CD4-positive, alpha-beta T cell treated with Interleukin-21 for 1 hour (primary cell): Measurements from ENCODE around the gene PRMT1.
"Not testable (repeated sequence)": the region's sequence is repeated elsewhere in the genome, so short reads cannot be mapped to it uniquely, and the experiment has no call there.

Experiments used
- DNase-seq: peaks from one replicate; pipeline ENCODE4 v3.0.0-alpha.2; 2020

The PRMT1 gene

DNA sequence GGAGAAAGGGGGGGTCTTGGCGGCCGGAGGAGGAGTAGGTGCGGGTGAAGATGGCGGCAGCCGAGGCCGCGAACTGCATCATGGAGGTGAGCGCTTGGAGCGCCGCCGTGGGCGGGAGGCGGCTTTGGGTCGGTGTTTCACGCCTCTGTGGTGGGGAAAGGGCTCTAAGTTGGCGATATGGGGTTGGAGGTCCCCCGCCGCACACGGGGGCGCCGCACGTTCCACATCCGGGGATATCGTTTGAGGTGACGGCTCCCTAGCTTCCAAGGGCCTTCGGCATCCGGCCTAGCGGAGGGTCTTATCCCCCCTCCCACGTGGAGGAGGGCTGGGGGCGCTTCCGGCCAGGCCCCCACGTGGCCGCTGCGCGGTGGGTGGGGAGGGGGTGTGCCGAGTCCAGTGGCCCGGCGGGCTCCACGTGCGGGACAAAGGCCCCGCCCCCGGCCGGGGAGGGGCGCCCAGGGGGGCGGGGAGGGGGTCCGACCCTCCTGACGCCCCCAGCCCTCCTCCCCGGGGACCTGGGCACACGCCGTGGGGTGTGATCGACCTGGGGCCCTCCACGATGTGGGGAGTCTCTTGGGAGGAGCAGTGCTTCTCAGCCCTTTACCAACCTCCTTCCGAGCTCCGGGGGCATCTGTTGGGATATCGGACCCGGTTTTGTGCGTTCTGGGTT, at the start of gene PRMT1:
Gene PRMT1, plus strand, starts transcription at position 41 of the 670 bp plus-strand sequence. Its CDS starts 10 bp downstream, at position 51.
- peak; percentile 53 for DNase-seq

- DNase-seq: no peak
These were observed 47.4 kb upstream of the PRMT1 start for GRCh38 chr19:49629659-49630058.

DNA sequence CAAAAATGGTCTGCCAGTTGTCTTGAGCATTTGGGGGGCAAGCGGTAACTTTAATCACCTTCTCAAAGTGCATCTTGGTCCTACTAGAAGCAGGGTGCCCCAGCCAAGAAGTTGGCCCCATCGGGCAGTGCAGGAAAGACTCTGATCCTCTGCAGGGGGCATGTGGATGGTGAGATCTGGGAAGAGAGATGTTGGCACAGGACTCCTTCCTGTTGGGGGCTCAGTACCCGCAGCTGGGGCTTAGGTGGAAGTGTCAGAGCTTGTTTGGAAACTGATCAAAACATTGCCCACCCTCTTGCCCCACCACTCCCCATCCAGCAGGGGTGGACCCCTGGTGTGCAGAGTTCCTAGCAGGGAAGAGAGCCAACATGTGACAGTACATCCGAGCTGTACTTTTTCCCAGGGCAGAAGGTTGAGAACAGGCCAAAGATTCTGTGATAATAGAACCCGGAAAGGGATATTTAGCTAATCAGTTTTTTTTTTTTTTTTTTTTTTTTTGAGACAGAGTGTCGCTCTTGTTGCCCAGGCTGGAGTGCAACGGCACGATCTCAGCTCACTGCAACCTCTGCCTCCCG, 46.0 kb upstream of the PRMT1 start:
- DNase-seq: no peak

DNA sequence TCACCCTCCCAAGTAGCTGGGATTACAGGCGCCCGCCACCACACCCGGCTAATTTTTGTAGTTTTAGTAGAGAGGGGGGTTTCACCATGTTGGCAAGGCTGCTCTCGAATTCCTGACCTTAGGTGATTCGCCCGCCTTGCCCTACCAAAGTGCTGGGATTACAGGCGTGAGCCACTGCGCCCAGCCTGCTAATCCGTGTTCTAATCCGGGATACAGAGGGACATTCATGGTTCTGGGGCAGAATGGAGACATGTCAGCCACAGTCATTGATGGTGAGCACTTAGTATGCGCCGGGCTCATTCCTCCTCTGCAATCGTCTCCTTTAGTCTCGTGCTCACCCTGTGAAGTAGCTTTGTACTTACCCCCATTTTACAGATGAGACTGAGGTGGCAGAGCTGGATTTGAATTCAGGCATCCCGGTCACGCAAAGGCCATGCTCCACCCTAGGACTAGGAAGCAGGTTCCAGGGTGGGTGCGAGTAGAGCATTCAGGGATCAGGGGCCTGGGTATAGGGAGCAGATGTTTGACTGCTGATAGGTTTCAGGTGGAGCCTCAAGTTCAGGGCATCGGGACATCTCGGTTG, 45.4 kb upstream of the PRMT1 start:
- no peak for DNase-seq

DNA sequence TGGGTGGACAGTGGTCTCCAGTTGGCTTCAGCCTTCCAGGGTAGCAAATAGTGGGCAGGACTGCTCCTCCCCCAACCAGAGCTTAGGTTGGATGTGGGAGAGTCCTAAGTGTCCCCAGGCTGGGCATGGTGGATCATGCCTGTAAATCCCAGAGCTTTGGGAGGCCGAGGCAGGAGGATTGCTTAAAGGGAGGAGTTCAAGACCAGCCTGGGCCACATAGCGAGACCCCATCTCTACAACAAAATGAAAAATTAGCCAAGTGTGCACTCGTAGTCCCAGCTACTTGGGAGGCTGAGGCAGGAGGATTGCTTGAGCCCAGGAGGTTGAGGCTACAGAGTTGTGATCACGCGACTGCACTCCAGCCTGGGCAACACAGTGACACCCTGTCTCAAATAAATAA, 44.5 kb upstream of the PRMT1 start:
- DNase-seq: no peak

- DNase-seq: not testable (repeated sequence)
These were observed 43.8 kb upstream of the PRMT1 start for GRCh38 chr19:49633273-49633672.

GRCh38 chr19:49635530-49636232, 41.4 kb upstream of the PRMT1 start:
- DNase-seq: no peak

- no peak for DNase-seq
These were observed 40.7 kb upstream of the PRMT1 start for GRCh38 chr19:49636233-49636932.

DNA sequence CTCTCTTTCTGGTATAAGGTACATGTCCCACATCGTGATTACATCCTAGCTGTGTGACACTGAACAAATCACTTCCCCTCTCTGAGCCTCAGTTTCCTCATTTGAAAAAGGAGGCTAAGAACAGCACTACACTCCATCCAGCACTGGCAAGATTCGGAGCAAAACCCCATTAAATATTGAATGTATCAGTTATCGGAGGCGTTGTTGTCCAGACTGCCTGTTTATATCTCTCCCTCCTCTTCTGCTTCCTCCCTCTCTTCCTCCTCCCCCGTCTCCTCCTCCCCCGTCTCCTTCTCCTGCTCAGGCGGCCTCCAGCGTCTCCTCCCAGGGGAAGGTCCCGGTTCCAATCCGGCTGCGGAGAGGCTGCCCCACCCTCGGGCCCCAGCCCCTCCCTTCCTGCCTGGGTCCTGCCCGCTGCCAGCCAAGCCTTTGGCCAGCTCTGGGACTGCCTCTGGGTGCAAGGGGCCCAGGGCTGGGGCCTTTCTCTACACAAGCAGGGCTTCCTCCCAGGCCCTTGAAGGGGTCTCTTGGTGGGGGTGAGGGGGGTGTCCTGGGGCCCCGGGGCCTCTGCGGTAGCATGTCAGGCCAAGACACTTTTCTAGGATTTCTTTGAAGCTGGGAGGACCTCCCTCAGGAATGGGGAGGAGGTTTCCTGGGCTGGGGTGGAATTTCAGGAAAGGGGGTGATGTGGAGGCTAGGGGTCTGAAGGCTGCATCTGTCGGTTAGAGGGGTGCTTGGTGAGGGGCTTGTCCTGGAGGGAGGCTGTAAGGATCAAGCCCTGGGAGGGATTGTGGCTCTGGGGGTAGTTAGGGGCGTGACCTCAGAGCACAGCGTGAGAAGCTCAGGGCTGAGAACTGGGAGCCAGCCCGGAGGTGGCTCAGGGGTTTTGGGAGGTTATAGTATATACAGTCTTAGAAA, 39.0 kb upstream of the PRMT1 start:
- DNase-seq: no peak

GRCh38 chr19:49639401-49640112, 37.5 kb upstream of the PRMT1 start:
- DNase-seq: no peak

GRCh38 chr19:49640113-49640898, 36.8 kb upstream of the PRMT1 start, which contains the start of gene RRAS:
RRAS (minus strand) TSS chr19:49640143; CDS start chr19:49640098, 45 bp downstream.
- DNase-seq: peak; percentile 100

DNA sequence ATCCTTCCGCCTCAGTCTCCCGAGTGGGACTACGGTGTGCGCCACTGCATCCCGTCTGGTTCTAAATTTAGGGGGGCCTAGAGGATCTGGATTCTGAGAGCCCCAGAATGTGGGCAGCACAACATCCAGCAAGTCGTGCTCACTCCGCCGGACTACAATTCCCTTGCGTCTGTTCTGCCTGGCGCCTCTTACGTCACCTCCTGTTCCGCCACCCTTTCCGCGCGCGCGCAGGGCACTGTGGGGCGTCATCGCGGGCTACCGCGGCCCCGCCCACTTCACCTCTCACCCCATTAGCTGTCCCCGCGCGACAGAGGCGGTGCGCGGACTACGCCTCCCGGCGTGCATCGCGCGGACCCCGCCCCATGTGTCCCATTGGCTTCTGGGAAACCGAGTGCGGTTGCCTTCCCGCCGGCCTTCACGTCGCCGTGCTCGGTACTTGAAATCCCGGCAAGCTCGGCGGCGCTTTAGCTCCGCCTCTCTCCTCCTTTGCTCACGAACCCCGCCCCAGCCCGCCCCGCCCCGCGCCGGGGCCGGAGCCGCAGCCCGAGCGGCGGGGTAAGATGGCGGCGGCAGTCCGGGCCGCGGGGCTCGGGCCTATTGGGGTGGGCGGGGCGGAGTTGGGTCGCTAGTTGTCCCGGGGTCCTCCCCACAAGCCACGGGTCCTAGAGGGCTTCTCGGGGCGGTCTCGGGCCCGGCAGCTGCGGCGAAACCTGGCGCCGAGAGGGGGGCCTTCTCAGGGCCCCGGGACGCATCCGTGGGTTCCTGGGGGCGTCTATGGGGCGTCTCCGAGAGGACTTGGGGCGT, 35.2 kb upstream of the PRMT1 start, which contains the start of gene SCAF1:
Gene SCAF1, plus strand, starts transcription at position 522 of the 804 bp plus-strand sequence. CDS start 2,818 bp downstream, outside the sequence.
- peak; percentile 99 for DNase-seq

GRCh38 chr19:49642492-49643035, 34.5 kb upstream of the PRMT1 start:
- DNase-seq: no peak

GRCh38 chr19:49643466-49643865, 33.6 kb upstream of the PRMT1 start:
- no peak for DNase-seq

- DNase-seq: no peak
These were observed 31.5 kb upstream of the PRMT1 start for GRCh38 chr19:49645592-49645991.

GRCh38 chr19:49645995-49646394, 31.1 kb upstream of the PRMT1 start:
- no peak for DNase-seq

- DNase-seq: no peak
These were observed 30.5 kb upstream of the PRMT1 start for GRCh38 chr19:49646586-49646985.

- DNase-seq: no peak
These were observed 25.8 kb upstream of the PRMT1 start for GRCh38 chr19:49651029-49651819.
